Embryonic facial prominence (tissue), 1 donor: Measurements from ENCODE around the gene ACOT12.
"Not testable (repeated sequence)": the region's sequence is repeated elsewhere in the genome, so short reads cannot be mapped to it uniquely, and the experiment has no call there.

Source experiments
- DNase-seq: peaks from one replicate; pipeline ENCODE4 v3.0.0-alpha.2; 2016; ENCODE audit errors: extremely low spot score

ACOT12 gene

DNA sequence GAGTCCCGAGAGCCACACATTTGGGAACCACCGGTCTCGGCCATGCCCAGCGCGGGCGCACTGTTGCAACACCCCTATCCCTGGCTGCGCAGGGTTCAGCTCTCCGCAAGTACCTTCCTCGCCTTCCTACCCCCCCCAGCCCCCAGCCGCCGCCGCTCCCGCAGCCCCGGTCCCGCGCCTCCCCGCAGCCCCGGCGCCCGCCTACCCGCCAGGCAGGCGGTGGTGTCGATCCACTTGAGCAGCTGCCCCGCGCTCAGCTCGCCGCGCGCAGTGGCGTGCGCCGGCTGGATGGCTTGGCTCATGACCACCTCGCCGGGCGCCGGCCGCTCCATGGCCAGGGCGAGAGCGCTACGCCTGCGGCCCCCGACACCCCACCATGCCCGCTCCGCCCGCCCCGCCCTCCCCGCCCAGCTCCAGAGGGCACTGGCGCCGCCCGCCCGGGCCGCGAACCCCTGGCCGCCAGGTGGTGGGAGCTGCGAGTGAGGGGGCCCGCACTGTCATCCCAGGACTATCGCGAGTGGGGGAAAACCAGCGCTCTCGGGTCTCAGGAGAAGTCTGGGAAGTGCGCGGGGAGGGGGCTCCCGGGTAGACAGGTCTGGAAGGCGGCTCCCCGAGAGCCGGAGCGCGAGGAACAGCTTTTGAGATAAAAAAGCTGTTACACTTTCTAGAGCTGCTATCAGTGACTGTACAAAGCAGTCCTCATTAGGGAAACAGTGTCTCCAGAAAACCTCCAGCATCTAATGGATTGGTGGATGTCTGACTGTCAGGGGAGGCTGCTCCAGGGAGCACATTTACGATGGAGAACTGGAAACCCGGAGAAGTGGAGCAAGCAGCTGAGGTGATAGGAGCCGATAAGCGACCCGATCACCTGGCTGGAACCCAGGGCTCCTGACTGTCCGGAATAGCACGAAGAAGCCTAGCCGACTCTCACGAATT lies at the start of gene ACOT12:
ACOT12 (minus strand) TSS at position 352 of the 936 bp plus-strand sequence; CDS start at position 332, 20 bp downstream.
- no peak for DNase-seq

DNA sequence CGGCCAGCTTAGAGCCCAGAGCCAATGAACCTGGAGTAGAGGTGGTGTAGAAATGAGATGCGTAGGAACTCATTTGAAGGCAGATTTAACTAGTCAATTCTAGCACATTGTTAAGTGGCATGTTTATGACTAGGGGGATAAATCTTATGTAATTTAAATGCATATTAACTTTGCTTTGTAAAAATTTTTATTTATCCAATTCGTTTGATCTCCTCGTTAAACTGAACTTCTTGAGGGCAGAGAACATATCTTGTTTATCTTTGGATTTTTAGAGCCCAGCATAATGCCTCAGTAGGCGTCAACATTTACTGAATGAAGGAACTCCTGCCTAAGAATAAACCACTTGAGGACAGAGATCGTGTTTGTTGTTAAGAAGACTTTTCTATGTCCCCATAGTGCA lies 41.1 kb upstream of the ACOT12 start:
- no peak for DNase-seq

DNA sequence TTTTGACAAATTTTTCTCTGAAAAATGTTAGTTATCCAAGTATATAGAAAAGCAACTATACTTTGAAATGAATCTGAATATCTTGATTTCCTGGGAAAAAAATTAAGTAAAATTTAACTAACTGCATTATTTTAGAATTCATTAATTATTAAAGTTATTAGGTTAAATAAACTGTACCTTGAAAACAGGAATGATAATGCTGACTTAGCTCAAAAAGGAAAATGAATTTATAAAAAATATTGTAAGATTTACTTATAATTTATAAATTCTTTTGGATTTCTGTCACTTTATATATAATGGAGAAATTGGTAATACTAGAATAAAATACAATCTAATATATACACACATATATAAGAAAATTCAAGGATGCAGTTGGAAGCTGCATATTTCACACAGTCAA lies 36.1 kb upstream of the ACOT12 start:
- DNase-seq = no peak

DNA sequence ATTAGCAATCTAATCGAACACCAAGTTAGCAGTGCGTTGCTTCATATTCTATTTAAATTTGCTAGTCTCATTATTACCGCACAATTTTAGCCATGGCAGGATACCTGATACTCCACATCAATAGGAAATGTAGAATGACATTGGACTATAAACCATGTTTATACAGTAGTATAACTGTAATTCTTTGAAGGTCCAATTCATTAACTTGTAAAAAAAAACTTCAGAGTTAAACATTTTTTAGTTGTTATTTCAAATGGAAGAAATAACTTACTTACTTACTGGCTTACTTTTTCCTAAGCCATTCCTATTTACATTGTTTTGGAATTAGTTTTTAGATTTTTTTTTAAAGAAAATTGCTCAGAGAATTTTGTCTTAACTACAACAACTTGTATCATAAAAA lies 35.4 kb upstream of the ACOT12 start:
- no peak for DNase-seq

DNA sequence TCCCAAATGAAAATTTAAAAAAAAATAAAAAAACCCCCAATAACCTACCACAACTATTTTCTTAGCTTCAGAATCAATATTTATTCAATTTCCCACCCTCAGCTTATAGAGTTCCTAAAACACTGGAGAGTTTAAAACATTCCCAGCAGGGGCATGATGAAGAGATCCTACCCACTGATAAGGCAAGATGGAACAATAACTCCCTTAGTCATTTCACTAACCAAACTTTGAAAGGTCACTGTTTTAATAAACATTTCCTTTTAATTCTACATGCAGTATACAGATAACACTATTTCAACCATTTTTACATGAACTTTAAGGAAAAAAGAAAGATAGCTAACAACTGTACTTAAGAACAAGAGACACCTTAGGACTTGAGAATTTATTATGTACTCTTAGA lies 34.9 kb upstream of the ACOT12 start:
- no peak for DNase-seq

DNA sequence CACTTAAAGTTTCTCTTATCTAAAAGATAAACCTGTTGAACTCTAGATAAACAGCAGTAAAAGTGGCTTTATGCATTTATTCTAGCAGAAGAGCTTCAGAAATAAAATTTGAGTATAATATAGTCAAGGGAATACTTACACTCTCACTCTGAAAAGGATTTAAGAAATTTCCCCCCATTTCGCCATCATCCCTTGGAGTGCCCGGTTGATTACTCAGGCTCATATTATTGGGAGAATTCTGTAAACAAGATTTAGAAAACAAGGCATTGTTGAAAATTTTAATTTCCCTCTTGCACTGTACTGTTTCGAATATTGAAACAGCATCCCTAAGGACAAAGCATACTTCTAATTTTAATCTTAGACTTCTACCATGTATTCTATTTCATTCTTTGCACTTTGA lies 34.5 kb upstream of the ACOT12 start:
- no peak for DNase-seq

DNA sequence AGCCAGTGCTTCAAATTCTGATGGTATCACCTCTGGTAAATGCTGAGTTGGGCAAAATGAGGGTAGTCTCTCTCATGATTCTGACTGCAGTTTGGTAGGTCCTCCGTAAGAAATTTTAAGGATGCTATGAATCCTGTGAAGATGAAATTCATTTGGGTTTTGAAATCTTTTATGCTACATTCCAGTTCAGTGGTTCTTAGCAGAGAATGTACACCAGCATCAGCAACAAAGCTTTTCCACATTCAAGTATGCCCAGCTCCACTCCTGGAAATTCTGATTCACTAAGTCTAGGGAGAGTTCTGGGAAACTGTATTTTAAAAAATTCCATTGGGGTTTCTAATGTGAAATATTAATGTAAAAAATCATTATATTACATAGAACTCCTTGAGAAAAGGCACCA lies 33.6 kb upstream of the ACOT12 start:
- DNase-seq = no peak

DNA sequence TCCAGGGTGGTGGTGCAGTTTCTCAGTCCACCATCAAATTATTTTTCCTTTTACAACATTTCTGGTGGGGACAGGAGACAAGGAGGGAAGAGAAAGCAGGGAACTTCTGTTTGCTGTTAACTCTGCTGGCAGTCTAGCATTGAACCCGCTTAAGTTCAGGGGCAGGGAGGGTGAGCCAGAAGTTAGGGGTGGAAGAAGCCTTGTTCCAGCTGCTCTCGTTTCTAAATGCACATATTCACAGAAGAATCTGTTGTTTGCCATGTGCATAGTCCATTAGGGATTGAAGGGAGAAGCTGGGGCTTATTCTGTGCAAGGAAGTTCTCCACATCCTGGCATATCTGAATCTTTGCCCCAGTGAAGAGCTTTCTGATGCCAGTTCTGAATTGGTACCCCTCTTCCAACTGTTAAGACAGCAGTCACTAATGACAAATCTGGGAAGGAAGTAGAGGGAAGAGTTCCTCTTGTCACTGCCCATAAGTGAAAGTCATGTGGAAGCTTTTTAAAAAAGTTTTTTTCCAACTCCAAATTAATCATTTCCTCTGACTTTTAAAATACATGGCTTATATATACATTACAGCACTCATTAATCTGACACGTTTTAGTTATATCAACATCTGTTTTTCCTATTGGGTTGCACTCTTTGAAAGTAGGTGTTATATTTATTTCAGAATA lies 32.6 kb upstream of the ACOT12 start:
- DNase-seq = no peak

DNA sequence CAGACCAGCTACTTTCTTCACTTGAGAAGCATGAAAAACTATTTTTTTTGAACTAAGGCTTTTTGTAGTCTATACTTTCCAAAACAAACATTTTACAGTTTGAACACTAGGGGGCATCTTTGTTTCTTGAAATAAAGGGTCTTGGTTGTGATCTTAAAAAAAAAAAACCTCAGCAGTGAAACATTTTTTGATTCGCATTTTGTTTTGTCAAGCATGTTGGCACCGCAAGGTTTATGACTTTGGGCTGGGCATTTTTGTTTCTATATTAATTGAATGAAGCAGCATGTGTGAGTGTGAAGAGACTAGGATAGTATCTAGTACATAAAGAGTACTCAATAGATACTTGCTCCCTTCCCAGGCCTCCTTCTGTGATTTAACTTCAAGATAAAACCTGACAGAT lies 31.6 kb upstream of the ACOT12 start:
- DNase-seq = peak; percentile 69

DNA sequence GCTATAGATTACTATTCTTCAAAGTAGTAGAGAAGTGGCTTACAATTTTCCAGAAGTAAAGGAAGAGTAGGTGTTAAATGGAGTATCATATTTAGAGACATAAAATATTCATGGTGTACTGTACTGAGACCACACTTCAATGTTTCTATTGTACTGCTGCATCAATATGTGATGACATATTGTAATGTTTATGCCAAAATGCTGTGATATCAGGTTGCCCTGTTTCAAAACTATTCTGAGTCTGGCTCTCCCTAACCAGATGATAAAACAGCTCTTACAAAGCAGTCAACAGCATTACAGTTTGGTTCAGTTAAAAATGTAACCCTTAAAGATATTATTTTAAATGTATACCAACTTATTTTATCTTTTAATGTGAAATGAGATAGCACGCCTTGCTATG lies 30.8 kb upstream of the ACOT12 start:
- no peak for DNase-seq

DNA sequence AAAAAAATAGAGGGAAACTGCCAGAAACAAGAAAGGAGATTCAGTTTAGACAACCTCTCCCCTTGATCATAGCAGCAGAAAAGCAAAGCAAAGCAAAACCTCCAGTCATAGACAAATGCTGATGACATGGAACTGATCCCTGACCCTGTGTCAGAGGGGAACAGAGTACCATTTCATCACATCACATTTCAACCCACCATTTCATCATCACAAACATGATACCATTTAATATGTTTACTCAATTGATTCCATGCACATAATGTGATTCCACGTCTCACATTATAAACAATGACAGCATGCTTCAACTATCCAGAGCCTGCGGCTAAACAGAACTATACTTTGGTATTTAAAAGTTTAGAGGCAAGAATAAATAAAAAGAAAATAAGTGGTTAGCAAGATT lies 28.7 kb upstream of the ACOT12 start:
- no peak for DNase-seq

DNA sequence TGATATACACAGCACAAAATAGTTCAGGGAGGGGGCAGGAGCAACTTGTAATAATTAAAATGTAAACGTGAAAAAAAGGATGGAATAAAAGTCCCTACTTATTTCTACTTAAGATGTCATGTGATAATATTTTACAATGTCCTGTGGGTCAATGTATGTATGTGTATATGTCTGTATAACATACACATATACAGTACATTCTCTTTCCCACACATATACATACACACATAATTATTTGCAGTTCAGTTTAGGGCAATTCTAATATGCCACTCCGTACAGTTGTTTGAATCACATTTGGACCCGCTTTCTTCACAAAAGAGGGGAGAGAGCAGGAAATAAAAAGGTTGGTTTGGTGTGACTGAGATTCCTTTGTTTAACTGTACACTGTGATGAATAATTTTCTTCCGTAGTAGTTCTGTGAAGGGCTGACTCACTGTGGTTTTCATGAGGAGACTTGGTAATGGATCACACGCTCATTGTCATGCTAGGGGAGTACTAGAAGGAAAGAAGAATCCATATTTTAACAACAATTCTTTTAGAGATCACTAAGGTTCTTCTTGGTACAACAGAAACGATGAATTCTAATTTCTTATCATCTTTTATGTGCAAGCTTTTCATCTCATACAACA lies 26.2 kb upstream of the ACOT12 start:
- no peak for DNase-seq

DNA sequence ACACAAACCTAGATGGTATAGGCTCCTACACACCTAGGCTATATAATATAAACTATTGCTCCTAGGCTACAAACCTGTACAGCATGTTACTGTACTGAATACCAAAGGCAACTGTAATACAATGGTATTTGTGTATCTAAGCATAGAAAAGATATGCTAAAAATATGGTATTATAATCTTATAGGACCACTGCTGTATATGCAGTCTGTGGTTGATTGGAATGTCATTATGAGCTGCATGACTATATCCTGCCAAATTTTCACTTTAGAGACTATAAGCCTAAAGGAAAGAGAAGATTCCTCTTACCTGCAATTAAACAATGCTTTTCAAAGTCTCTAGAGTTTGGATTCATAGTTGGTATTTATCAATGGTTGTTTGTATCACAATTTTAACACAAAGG lies 24.7 kb upstream of the ACOT12 start:
- no peak for DNase-seq

DNA sequence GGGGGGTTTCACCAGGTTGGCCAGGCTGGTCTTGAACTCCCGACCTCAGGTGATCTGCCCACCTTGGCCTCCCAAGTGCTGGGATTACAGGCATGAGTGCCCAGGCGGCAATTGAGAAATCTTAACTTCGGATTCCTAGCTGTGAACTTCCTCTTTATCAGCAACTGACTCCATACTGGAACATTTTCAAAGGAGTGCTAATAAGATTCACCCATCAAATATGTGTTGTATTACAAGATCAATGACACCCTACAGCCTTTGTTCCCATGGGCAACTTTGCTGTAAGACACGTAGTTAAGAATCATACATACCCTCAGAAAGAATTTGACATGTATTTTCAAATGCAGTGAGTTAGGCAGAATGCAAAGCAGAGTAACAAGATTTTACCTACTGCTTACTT lies 23.1 kb upstream of the ACOT12 start:
- no peak for DNase-seq

DNA sequence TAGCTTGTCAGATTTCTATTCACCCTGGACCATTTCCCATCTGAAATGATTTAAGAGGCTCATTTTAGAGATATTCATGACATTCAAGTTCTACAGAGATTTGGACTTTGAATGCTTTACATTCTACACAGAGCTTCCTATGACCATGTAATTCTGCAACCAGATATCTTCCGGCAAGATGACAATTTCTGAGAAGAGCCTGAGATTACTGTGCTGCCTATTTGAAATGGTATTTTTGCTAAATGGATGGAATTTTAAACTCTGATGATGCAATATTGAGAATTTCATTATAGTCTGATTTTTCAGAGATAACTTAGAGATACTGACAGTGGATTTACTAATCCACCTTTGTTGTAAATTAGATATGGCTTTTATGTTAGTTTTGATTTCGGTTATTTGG lies 16.0 kb upstream of the ACOT12 start:
- DNase-seq = no peak

DNA sequence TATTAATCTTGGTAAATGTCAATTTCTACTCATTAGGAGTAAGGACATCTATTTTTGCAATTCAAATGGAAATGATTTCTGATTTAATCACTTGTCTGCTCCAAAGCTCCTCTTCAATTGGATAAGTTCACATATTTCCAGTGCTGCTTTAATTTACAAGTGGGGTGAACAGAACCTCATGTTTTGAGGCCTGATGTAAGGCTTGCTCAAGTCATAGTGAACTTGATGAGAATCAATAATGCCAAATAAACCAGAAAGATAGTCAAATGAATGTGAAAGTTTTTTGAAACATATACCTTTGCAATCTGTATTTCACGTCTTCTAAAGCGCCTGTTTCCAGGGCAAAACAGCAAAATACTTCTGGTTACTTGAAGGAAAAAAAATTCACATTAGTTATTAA lies 15.4 kb upstream of the ACOT12 start:
- DNase-seq = no peak

DNA sequence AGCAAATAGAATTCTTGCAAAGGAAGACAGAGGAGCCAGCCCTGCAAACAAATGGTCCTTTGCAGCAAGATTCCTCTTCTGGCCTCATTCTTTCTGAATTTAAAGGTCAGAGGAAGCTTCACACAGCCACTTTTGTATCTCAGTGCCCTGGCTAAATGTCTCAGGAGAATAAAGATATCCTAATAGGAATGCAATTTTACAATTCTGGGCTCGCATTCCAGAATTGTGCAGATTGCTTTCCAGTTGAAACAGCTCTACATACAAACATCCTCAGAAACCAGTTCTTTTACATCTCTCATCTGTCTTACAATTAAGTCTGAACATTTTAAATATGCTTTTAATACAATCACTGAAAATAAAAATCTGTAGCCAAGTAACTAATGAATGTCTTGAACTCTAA lies 14.6 kb upstream of the ACOT12 start:
- no peak for DNase-seq

DNA sequence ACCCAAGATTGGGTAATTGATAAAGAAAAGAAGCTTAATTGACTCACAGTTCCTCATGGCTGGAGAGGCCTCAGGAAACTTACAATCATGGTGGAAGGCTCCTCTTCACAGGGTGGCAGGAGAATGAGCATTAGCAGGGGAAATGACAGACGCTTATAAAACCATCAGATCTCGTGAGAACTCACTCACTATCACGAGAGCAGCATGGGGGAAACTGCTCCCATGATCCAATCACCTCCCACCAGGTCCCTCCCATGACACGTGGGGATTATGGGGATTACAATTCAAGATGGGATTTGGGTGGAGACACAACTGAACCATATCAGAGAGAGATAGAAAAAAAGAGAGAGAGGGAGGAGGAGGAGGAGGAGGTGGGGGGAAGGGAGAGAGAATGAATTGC lies 13.9 kb upstream of the ACOT12 start:
- not testable (repeated sequence) for DNase-seq

DNA sequence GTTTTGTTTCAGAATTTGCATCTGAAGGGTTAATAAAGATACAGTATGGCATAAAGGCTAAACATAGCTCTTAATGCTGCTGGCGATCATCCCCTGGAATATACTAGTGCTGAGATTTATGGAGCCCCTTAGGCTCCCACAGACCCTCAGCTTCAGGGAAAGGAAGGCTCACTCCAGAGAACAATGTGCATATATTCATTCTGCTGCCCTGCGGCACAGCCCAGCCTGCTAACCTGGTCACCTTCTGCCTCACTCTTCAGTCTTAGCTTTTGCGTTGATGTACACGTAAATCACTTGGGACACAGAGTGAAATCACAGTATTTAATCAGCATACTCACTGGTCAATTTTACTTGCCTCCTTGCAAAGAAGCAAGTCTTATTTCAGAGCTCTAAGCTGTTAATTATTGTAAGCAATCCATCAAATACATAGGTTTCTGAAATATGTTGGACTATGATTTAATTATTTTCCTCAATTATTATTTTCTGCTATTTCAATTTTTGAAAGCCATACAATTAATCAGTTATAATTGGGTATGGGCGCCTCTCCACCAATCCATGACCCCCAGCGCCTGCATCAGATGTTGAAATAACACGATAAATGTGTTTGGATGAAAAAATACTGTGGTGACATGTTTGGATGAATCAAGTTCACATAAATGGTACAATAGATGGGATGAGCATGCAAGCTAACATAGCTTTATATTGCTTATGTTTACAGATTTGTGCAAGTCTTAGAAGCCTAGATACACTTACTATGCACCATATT lies 11.4 kb upstream of the ACOT12 start:
- no peak for DNase-seq

DNA sequence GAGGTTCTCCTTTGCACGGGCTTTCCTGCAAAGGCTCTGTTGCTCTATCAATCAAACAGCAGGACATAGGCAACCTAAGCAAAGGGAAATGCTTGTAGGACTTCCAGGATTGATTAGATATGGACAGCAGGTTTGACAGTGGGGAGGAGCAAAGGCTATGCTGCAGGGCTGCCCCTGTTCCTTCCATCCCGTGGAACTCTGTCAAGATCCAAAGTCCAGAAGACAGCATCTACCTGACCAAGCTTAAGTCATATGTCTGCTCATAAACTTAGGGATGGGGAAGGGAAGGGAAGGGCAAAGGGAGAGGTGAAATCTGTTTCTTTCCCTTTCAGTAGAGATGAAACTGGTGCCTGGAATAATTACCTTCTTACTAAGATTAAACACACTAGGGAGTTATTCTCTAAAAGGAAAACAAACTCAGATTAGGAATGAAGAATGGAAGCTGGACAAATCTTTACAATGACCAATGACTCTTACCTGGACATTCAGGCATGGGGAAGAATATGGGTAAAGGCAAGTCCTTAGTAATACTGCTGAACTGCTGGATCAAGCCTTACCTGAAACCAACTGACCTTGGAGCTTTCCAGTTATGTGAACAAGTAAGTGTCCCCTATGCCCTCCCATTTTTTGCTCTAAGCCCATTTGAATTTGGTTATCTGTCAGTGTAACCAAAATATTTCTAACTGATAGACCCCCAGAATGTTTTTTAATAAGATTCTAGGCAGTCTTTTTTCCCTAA lies 8.4 kb upstream of the ACOT12 start:
- DNase-seq = no peak

DNA sequence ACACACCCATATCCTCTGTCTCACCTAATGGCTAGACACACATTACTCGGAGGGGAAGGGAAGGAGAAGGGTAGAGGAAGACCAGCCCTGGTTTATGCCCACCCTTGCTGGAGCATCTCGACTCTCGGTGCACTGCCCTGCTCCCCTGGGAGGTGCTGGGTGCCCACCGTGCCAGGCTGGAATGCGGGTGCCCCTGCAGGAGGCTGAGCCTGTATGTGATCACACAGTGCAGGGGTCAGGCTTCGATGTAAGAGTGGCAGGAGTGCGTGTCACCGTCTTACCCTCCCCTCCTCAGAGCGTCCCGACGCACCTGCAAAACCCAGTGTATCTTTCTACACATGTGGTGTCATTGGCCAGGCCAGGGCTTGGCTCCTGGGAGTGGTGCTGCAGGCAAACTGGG lies 7.3 kb upstream of the ACOT12 start:
- no peak for DNase-seq
